Measurements from ENCODE around the gene RMND1. TPM values are rescaled to one million over a fixed set of nuclear protein-coding genes. Genes with fewer than 3 reads are reported as not detected.

Gene RMND1
- total and polyA plus RNA-seq, 2 of the 13 experiments (the other 11 are each of a cell fraction or from before 2014, with no cell fraction given): 34.0 to 72.5 TPM

- TF ChIP-seq MZF1 (CRISPR knock-in tag; IDR thresholded peaks at IDR 0.05; ENCODE audit: borderline replicate concordance): no peak
- TF ChIP-seq SATB2 (CRISPR knock-in tag; IDR thresholded peaks at IDR 0.05): no peak
- peak; percentile 97 for TF ChIP-seq MAFF (IDR thresholded peaks at IDR 0.05; ENCODE audit: low read depth, low read length)
- TF ChIP-seq MNT (IDR thresholded peaks at IDR 0.05): no peak
- no peak for TF ChIP-seq ZNF281 (CRISPR knock-in tag; IDR thresholded peaks at IDR 0.05; ENCODE audit: borderline replicate concordance)
- no peak for TF ChIP-seq IRX3 (CRISPR knock-in tag; IDR thresholded peaks at IDR 0.05; ENCODE audit: borderline replicate concordance, low read depth)
- TF ChIP-seq PCBP1 (IDR thresholded peaks at IDR 0.05; ENCODE audit: borderline replicate concordance, low read depth, low read length): no peak
- no peak for TF ChIP-seq NFATC3 (CRISPR knock-in tag; IDR thresholded peaks at IDR 0.05)
- no peak for TF ChIP-seq ZNF263 (CRISPR knock-in tag; IDR thresholded peaks at IDR 0.05)
- TF ChIP-seq FOXP4 (CRISPR knock-in tag; IDR thresholded peaks at IDR 0.05): no peak
- TF ChIP-seq ZBTB21 (CRISPR knock-in tag; IDR thresholded peaks at IDR 0.05): no peak
- TF ChIP-seq HNF4A (CRISPR knock-in tag; IDR thresholded peaks at IDR 0.05): peak; percentile 49
- TF ChIP-seq FOXP1 (IDR thresholded peaks at IDR 0.05): no peak
- TF ChIP-seq FOXP1 (CRISPR knock-in tag; IDR thresholded peaks at IDR 0.05): no peak
- TF ChIP-seq ZBTB38 (CRISPR knock-in tag; IDR thresholded peaks at IDR 0.05): no peak
- TF ChIP-seq ZNF225 (CRISPR knock-in tag; IDR thresholded peaks at IDR 0.05): no peak
- TF ChIP-seq MED13 (CRISPR knock-in tag; IDR thresholded peaks at IDR 0.05): no peak
Measured at GRCh38 chr6:151483994-151484393, 32.1 kb upstream of the RMND1 start (continued).

Measured in HepG2 (cell line).